Inferior parietal cortex (tissue), 1 donor: Measurements from ENCODE around the gene PACSIN1.
A peak's percentile ranks its signal among the peaks of the same experiment; 100 is the strongest.

Experiments
- DNase-seq: peaks from one replicate; pipeline ENCODE4 v3.0.0-alpha.2; 2016; ENCODE audit errors: extremely low spot score

The PACSIN1 gene

GRCh38 chr6:34514593-34515472 lies 49.0 kb downstream of the PACSIN1 start:
- DNase-seq = peak; percentile 57

GRCh38 chr6:34515473-34516387 lies 49.9 kb downstream of the PACSIN1 start:
- no peak for DNase-seq

GRCh38 chr6:34516391-34517324 lies 50.8 kb downstream of the PACSIN1 start:
- no peak for DNase-seq

GRCh38 chr6:34517461-34517881 lies 51.6 kb downstream of the PACSIN1 start:
- DNase-seq = no peak

- no peak for DNase-seq
These were observed 52.1 kb downstream of the PACSIN1 start for GRCh38 chr6:34517966-34518365.

- DNase-seq = no peak
These were observed 52.9 kb downstream of the PACSIN1 start for GRCh38 chr6:34518669-34519365.

- no peak for DNase-seq
These were observed 54.2 kb downstream of the PACSIN1 start for GRCh38 chr6:34519971-34520644.

GRCh38 chr6:34520645-34521462 lies 55.0 kb downstream of the PACSIN1 start:
- no peak for DNase-seq

GRCh38 chr6:34521463-34522285 lies 55.8 kb downstream of the PACSIN1 start:
- DNase-seq = no peak

- no peak for DNase-seq
These were observed 56.9 kb downstream of the PACSIN1 start for GRCh38 chr6:34522761-34523160.

- DNase-seq = no peak
These were observed 57.7 kb downstream of the PACSIN1 start for GRCh38 chr6:34523441-34524206.

- no peak for DNase-seq
These were observed 58.6 kb downstream of the PACSIN1 start for GRCh38 chr6:34524499-34524898.

- DNase-seq = no peak
These were observed 59.1 kb downstream of the PACSIN1 start for GRCh38 chr6:34524971-34525370.

- no peak for DNase-seq
These were observed 59.7 kb downstream of the PACSIN1 start for GRCh38 chr6:34525431-34526175.

GRCh38 chr6:34526241-34526972 lies 60.5 kb downstream of the PACSIN1 start:
- DNase-seq = no peak
